ENCODE results near the gene GALNT1.

The GALNT1 gene

GRCh38 chr18:35707674-35708073 is 126.1 kb downstream of the GALNT1 start:
- no peaks in the 10 kb centered on the region for H3K27me3 ChIP-seq (ENCODE audit: control insufficient read depth, low read length)
- H3K9me2 ChIP-seq (replicated peaks; ENCODE audit: control insufficient read depth, low read length) = no peaks in the 10 kb centered on the region
- peaks cover 14% of the 10 kb centered on the region for H3K36me3 ChIP-seq (ENCODE audit: control insufficient read depth, low read length)
- H3K4me1 ChIP-seq (ENCODE audit: control insufficient read depth, low read length) = no peaks in the 10 kb centered on the region
- H3K79me2 ChIP-seq (ENCODE audit: control insufficient read depth, low read length) = no peaks in the 10 kb centered on the region
- no peaks in the 10 kb centered on the region for H4K20me1 ChIP-seq (ENCODE audit: control insufficient read depth, insufficient read depth, low read depth, low read length)
- H3K4me3 ChIP-seq (ENCODE audit: low read length) = no peak overlapping the region
- no peaks in the 10 kb centered on the region for H3F3A ChIP-seq (ENCODE audit: control insufficient read depth, insufficient read depth)
- H3K4me2 ChIP-seq (ENCODE audit: low read length) = no peak overlapping the region
- no peaks in the 10 kb centered on the region for H3K9me3 ChIP-seq (ENCODE audit: control insufficient read depth, insufficient read depth, low read length)
- no peak for TF ChIP-seq CTCF (IDR thresholded peaks at IDR 0.05; ENCODE audit: low read depth, low read length, poor library complexity, severe bottlenecking)
- no peak for TF ChIP-seq EZH2phosphoT487 (IDR thresholded peaks at IDR 0.05; ENCODE audit: borderline replicate concordance, low read length)
- no peak overlapping the region for H3K27ac ChIP-seq (ENCODE audit: low read depth, low read length)

DNA sequence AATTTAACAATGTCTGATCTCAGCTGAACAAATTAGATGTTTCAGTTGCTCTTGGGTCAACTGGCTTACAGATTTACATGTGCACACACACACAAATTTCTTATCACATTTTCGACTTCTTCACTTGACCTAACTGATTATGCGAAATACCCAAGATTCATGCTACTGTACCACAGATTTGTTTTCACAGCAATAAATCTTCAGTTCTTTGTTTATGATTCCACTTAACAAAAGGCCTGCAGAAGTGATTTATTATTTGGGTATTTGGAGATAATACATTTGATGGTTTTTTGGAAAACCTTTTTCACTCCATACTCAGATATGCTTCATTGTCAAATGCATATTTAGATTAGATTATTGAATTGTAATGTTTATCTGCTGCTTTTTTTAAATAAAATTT is 129.0 kb downstream of the GALNT1 start:
- Histone ChIP-seq H3K79me2 (ENCODE audit: control insufficient read depth, low read length) (no peaks in the 10 kb centered on the region), H3K27ac (ENCODE audit: low read depth, low read length) (no peak overlapping the region), H3K9me2 (replicated peaks; ENCODE audit: control insufficient read depth, low read length) (no peaks in the 10 kb centered on the region), H3K4me1 (ENCODE audit: control insufficient read depth, low read length) (no peaks in the 10 kb centered on the region), H3K4me2 (ENCODE audit: low read length) (no peak overlapping the region), H3K9me3 (ENCODE audit: control insufficient read depth, insufficient read depth, low read length) (no peaks in the 10 kb centered on the region), H3K4me3 (ENCODE audit: low read length) (no peak overlapping the region), H4K20me1 (ENCODE audit: control insufficient read depth, insufficient read depth, low read depth, low read length) (no peaks in the 10 kb centered on the region), H3K36me3 (ENCODE audit: control insufficient read depth, low read length) (peaks cover 12% of the 10 kb centered on the region), H3F3A (ENCODE audit: control insufficient read depth, insufficient read depth) (no peaks in the 10 kb centered on the region), H3K27me3 (ENCODE audit: control insufficient read depth, low read length) (no peaks in the 10 kb centered on the region)
- TF ChIP-seq EZH2phosphoT487 (IDR thresholded peaks at IDR 0.05; ENCODE audit: borderline replicate concordance, low read length) = no peak
- TF ChIP-seq CTCF (IDR thresholded peaks at IDR 0.05; ENCODE audit: low read depth, low read length, poor library complexity, severe bottlenecking) = no peak

DNA sequence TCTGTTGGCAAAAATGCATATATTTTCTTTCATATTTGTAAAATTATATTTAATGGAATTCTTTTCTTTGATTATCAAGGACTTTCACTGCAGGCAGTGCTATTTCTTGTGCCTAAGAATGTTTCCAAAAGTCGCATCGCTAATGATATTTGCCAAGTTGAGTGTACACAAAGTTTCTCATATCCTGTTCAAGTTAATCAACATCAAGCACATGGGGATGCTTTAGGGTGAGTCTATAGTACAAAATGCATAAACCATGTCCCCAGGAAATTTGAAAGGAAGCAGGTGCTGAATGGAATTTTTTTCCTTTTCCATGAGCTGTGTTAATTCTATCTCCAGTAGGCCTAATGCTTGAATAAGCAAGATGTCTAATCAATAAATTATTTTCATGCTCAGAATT is 129.7 kb downstream of the GALNT1 start:
- Histone ChIP-seq H3K9me3 (ENCODE audit: control insufficient read depth, insufficient read depth, low read length) (no peaks in the 10 kb centered on the region), H3K4me3 (ENCODE audit: low read length) (no peak overlapping the region), H3K79me2 (ENCODE audit: control insufficient read depth, low read length) (no peaks in the 10 kb centered on the region), H3K36me3 (ENCODE audit: control insufficient read depth, low read length) (peaks cover 12% of the 10 kb centered on the region; the same call in 1 of the 2 replicates), H3K27ac (ENCODE audit: low read depth, low read length) (no peak overlapping the region), H3K9me2 (replicated peaks; ENCODE audit: control insufficient read depth, low read length) (no peaks in the 10 kb centered on the region), H3F3A (ENCODE audit: control insufficient read depth, insufficient read depth) (no peaks in the 10 kb centered on the region), H4K20me1 (ENCODE audit: control insufficient read depth, insufficient read depth, low read depth, low read length) (no peaks in the 10 kb centered on the region), H3K27me3 (ENCODE audit: control insufficient read depth, low read length) (no peaks in the 10 kb centered on the region), H3K4me2 (ENCODE audit: low read length) (no peak overlapping the region), H3K4me1 (ENCODE audit: control insufficient read depth, low read length) (no peaks in the 10 kb centered on the region)
- no peak for TF ChIP-seq CTCF (IDR thresholded peaks at IDR 0.05; ENCODE audit: low read depth, low read length, poor library complexity, severe bottlenecking)
- no peak for TF ChIP-seq EZH2phosphoT487 (IDR thresholded peaks at IDR 0.05; ENCODE audit: borderline replicate concordance, low read length)
